GM23338 (cell line): Measurements from ENCODE around the gene HDAC8. TPM values are rescaled to one million over a fixed set of nuclear protein-coding genes. Genes with fewer than 3 reads are reported as not detected.
A peak's percentile ranks its signal among the peaks of the same experiment; 100 is the strongest.

ENCODE experiments used
- ATAC-seq: fragments of 200-7000 bp; cut with Tn5 transposase; 3 replicates; pipeline ENCODE4 v1.9.1; 2020
- DNase-seq: peaks from one replicate; pipeline ENCODE4 v3.0.0-alpha.2; 2015; ENCODE audit warnings: low spot score
- H2AFZ ChIP-seq: fragments of 200-600 bp; sonication (generic); 2 replicates; pipeline ENCODE4 v1.8.0; 2016; ENCODE audit warnings: antibody characterized with exemption, mild to moderate bottlenecking, moderate library complexity
- H3F3A ChIP-seq: fragments of 200-600 bp; sonication (generic); replicated peaks from 2 replicates; pipeline ENCODE4 v1.8.0; 2017; ENCODE audit warnings: antibody characterized with exemption, mixed run types, low read depth
- H3K27ac ChIP-seq: fragments of 200-600 bp; sonication (generic); 2 replicates; pipeline ENCODE4 v1.6.1; 2016; ENCODE audit warnings: low read depth
- H3K27me3 ChIP-seq: fragments of 200-600 bp; sonication (generic); 2 replicates; pipeline ENCODE4 v1.8.0; 2016; ENCODE audit warnings: mild to moderate bottlenecking, mixed run types, moderate library complexity; ENCODE audit not compliant: insufficient read depth
- H3K36me3 ChIP-seq: fragments of 200-600 bp; sonication (generic); 2 replicates; pipeline ENCODE4 v1.8.0; 2016; ENCODE audit warnings: mild to moderate bottlenecking; ENCODE audit not compliant: insufficient read depth
- H3K4me1 ChIP-seq: fragments of 200-600 bp; sonication (generic); 2 replicates; pipeline ENCODE4 v1.8.0; 2016; ENCODE audit warnings: mild to moderate bottlenecking, moderate library complexity; ENCODE audit not compliant: insufficient read depth
- H3K4me2 ChIP-seq: fragments of 200-600 bp; sonication (generic); 2 replicates; pipeline ENCODE4 v1.7.1; 2017; ENCODE audit warnings: mixed run types
- H3K4me3 ChIP-seq: fragments of 200-600 bp; sonication (generic); 2 replicates; pipeline ENCODE4 v1.6.1; 2016; ENCODE audit warnings: mixed run types
- H3K79me2 ChIP-seq: fragments of 200-600 bp; sonication (generic); replicated peaks from 2 replicates; pipeline ENCODE4 v1.8.0; 2017; ENCODE audit warnings: mild to moderate bottlenecking; ENCODE audit not compliant: insufficient read depth
- H3K9me2 ChIP-seq: fragments of 200-600 bp; sonication (generic); 2 replicates; pipeline ENCODE4 v1.8.0; 2017; ENCODE audit not compliant: insufficient read depth
- H4K20me1 ChIP-seq: fragments of 200-600 bp; sonication (generic); replicated peaks from 2 replicates; pipeline ENCODE4 v1.8.0; 2017; ENCODE audit warnings: mild to moderate bottlenecking; ENCODE audit not compliant: insufficient read depth
- H3K27ac Mint-ChIP-seq: 2 replicates; pipeline ENCODE4 v1.8.0; 2020; ENCODE audit warnings: inconsistent platforms, mild to moderate bottlenecking, moderate library complexity, mixed read lengths
- H3K27me3 Mint-ChIP-seq: 3 replicates; pipeline ENCODE4 v1.8.0; 2022; ENCODE audit warnings: low read depth, mild to moderate bottlenecking, moderate library complexity, mixed read lengths, inconsistent platforms; ENCODE audit not compliant: insufficient read depth, poor library complexity
- H3K36me3 Mint-ChIP-seq: 3 replicates; pipeline ENCODE4 v1.8.0; 2021; ENCODE audit warnings: low read depth, mild to moderate bottlenecking, inconsistent platforms, moderate library complexity, mixed read lengths
- H3K4me1 Mint-ChIP-seq: 3 replicates; pipeline ENCODE4 v1.8.0; 2020; ENCODE audit warnings: mild to moderate bottlenecking, inconsistent platforms, mixed read lengths
- H3K4me3 Mint-ChIP-seq: 3 replicates; pipeline ENCODE4 v1.8.0; 2021; ENCODE audit warnings: moderate library complexity, mild to moderate bottlenecking, inconsistent platforms, mixed read lengths
- H3K9me3 Mint-ChIP-seq: 3 replicates; pipeline ENCODE4 v1.8.0; 2020; ENCODE audit warnings: moderate library complexity, mild to moderate bottlenecking, inconsistent platforms, mixed read lengths
- CREB1 ChIP-seq: fragments of 250-450 bp; sonication (Bioruptor Pico); IDR thresholded peaks from 2 replicates; pipeline ENCODE4 v1.5.0; 2020; ENCODE audit warnings: low read depth, mild to moderate bottlenecking, moderate library complexity
- EZH2 ChIP-seq: fragments of 200-600 bp; sonication (generic); IDR thresholded peaks from one replicate; pipeline ENCODE4 v1.8.0; 2017; ENCODE audit warnings: antibody characterized with exemption, mild to moderate bottlenecking, low read depth; ENCODE audit not compliant: unreplicated experiment
- JUNB ChIP-seq: IDR thresholded peaks from one replicate; pipeline ENCODE4 v1.6.1; 2016; ENCODE audit warnings: antibody characterized with exemption; ENCODE audit not compliant: unreplicated experiment
- POLR2AphosphoS5 ChIP-seq: IDR thresholded peaks from 2 replicates; pipeline ENCODE4 v1.6.1; 2016; ENCODE audit warnings: antibody characterized with exemption, low read depth
- ZNF114 ChIP-seq: fragments of 250-450 bp; sonication (Bioruptor Pico); IDR thresholded peaks from 2 replicates; pipeline ENCODE4 v1.5.0; 2020; ENCODE audit warnings: mild to moderate bottlenecking, moderate library complexity
- ZNF331 ChIP-seq: fragments of 250-450 bp; sonication (Bioruptor Pico); IDR thresholded peaks from 2 replicates; pipeline ENCODE4 v1.5.0; 2020; ENCODE audit warnings: low read depth, mild to moderate bottlenecking, moderate library complexity
- ZNF462 ChIP-seq: fragments of 250-450 bp; sonication (Bioruptor Pico); IDR thresholded peaks from 2 replicates; pipeline ENCODE4 v1.5.0; 2020; ENCODE audit warnings: mild to moderate bottlenecking, moderate library complexity
- polyA plus RNA-seq: library from polyadenylated mRNA; unstranded; fragments of >200 nt; fragmentation: Nextera tagmentation; extraction: Ambion mirVana; gene quantifications from 2 replicates; pipeline ENCODE4 v1.2.1, GENCODE V29; 2016
- total RNA-seq: library from RNA; depleted of rRNA; stranded (reverse); fragments of >200 nt; shearing (Covaris generic); gene quantifications from 2 replicates; pipeline ENCODE4 v1.2.3, GENCODE V29; 2014
- TF ChIP-seq, protein P1 (sequence below), 2 experiments: fragments of 200-600 bp in 1 of 2; sonication (generic) in 1 of 2; conservative IDR thresholded peaks; 2 replicates each; pipeline versions ENCODE4 v1.5.1 to v1.6.1; 2016 to 2017; ENCODE audit warnings: antibody characterized with exemption in 2 of 2, low read depth in 2 of 2, mild to moderate bottlenecking in 2 of 2, moderate library complexity in 1 of 2

The HDAC8 gene
- total and polyA plus RNA-seq, 2 experiments from 2014 or later = 21.6 to 28.7 TPM

DNA sequence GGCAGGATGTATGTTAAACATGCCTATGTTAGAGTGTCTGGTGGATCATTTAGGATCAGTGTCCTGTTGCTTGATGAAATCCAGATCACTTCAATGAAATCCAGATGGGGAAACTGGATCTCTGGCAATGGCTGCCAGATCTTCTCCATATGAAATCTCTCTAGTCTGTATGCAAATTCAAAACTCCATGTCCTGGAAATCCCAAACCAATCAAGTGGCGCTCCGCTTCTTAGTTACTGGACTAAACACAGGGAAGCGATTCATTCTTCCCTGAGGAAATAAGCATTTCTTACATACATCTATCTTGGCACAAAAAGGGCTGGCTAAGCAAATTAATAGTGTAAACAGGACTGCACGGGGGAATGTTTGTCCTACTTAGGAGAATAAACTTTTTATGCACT lies 94.9 kb downstream of the HDAC8 start (continued):
- TF ChIP-seq ZNF462 (CRISPR knock-in tag) (no peak), ZNF331 (no peak), CREB1 (CRISPR knock-in tag) (no peak)

- Mint-ChIP-seq H3K4me3 (no peak overlapping the region), H3K27ac (peak overlapping the region; percentile 44; the same call in 1 of the 2 replicates), H3K4me1 (peaks cover 43% of the 10 kb centered on the region), H3K27me3 (no peaks in the 10 kb centered on the region), H3K36me3 (no peaks in the 10 kb centered on the region), H3K9me3 (no peaks in the 10 kb centered on the region; the same call in 2 of the 3 replicates)
- H3K4me3 ChIP-seq = no peak overlapping the region
- no peaks in the 10 kb centered on the region for H4K20me1 ChIP-seq
- ATAC-seq (no peak), DNase-seq (no peak)
- H3K4me2 ChIP-seq = no peak overlapping the region
- H3K9me2 ChIP-seq = no peaks in the 10 kb centered on the region
- no peak overlapping the region for H2AFZ ChIP-seq
- H3K79me2 ChIP-seq = no peaks in the 10 kb centered on the region
- peaks cover 3% of the 10 kb centered on the region for H3K4me1 ChIP-seq
- no peak overlapping the region for H3K27ac ChIP-seq
- H3K36me3 ChIP-seq = no peaks in the 10 kb centered on the region
- H3F3A ChIP-seq = no peaks in the 10 kb centered on the region
- no peaks in the 10 kb centered on the region for H3K27me3 ChIP-seq
- TF ChIP-seq JUNB = no peak
- no peak for TF ChIP-seq ZNF114
- TF ChIP-seq ZNF462 (CRISPR knock-in tag) = no peak
- no peak for TF ChIP-seq POLR2AphosphoS5
- TF ChIP-seq, protein P1, sequence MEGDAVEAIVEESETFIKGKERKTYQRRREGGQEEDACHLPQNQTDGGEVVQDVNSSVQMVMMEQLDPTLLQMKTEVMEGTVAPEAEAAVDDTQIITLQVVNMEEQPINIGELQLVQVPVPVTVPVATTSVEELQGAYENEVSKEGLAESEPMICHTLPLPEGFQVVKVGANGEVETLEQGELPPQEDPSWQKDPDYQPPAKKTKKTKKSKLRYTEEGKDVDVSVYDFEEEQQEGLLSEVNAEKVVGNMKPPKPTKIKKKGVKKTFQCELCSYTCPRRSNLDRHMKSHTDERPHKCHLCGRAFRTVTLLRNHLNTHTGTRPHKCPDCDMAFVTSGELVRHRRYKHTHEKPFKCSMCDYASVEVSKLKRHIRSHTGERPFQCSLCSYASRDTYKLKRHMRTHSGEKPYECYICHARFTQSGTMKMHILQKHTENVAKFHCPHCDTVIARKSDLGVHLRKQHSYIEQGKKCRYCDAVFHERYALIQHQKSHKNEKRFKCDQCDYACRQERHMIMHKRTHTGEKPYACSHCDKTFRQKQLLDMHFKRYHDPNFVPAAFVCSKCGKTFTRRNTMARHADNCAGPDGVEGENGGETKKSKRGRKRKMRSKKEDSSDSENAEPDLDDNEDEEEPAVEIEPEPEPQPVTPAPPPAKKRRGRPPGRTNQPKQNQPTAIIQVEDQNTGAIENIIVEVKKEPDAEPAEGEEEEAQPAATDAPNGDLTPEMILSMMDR (conservative IDR thresholded peaks at IDR 0.05; ENCODE audit: low read depth in 2 of 2) = no peak
- no peak for TF ChIP-seq ZNF331
- TF ChIP-seq EZH2 = no peak
These were observed 95.3 kb downstream of the HDAC8 start for GRCh38 chrX:72477376-72477775.
